ENCODE measurements around the gene ST13. TPM values are rescaled to one million over a fixed set of nuclear protein-coding genes. Genes with fewer than 3 reads are reported as not detected.

ST13 gene
- total and polyA plus RNA-seq, 9 donors, result 243 to 1,503 (median 650) TPM

DNA sequence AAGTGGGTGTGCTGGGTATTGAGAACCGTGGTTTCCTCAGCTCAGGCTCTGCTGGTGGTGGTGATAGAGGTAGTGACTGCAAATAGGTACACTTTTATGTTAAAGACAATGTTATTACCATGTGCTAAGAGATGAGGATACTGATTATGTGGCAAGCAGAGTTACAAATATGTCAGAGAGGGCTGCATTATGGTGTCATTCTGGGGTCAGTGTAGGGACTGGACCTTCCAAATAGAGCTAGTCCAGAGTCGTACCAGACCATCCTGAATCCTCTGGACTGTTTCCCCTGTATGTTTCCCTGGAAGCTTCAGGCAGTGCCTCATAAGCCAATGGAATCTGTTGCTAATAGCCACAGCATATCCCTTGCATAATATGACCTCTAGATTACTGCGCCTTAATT is 5.6 kb upstream of the ST13 start, which contains the start of gene DNAJB7:
Gene DNAJB7 (minus strand): TSS at position 101 of the 400 bp plus-strand sequence. CDS start 119 bp downstream, outside the sequence.
- no peaks in the 10 kb centered on the region for H3K36me3 ChIP-seq
- H3K4me3 ChIP-seq, result no peak within 1 kb of the TSS
- H3K27me3 ChIP-seq, result no peaks in the 10 kb centered on the region
- H3K4me1 ChIP-seq (ENCODE audit: insufficient read depth), result peaks cover 3% of the 10 kb centered on the region
- WGBS, 3 donors, result 88 to 93% (median 90%) methylated on average over 3 of the region's 3 CpGs
- TF ChIP-seq EP300 (IDR thresholded peaks at IDR 0.05), result no peak
- TF ChIP-seq, protein P1, sequence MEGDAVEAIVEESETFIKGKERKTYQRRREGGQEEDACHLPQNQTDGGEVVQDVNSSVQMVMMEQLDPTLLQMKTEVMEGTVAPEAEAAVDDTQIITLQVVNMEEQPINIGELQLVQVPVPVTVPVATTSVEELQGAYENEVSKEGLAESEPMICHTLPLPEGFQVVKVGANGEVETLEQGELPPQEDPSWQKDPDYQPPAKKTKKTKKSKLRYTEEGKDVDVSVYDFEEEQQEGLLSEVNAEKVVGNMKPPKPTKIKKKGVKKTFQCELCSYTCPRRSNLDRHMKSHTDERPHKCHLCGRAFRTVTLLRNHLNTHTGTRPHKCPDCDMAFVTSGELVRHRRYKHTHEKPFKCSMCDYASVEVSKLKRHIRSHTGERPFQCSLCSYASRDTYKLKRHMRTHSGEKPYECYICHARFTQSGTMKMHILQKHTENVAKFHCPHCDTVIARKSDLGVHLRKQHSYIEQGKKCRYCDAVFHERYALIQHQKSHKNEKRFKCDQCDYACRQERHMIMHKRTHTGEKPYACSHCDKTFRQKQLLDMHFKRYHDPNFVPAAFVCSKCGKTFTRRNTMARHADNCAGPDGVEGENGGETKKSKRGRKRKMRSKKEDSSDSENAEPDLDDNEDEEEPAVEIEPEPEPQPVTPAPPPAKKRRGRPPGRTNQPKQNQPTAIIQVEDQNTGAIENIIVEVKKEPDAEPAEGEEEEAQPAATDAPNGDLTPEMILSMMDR (IDR thresholded peaks at IDR 0.05), result no peak
- no peak for TF ChIP-seq POLR2A (IDR thresholded peaks at IDR 0.05)
- no peak for DNase-seq
- no peaks in the 10 kb centered on the region for H3K9me3 ChIP-seq
- no peak within 1 kb of the TSS for H3K27ac ChIP-seq
- intact Hi-C loops (cut with DNase I), result no loop called here

DNA sequence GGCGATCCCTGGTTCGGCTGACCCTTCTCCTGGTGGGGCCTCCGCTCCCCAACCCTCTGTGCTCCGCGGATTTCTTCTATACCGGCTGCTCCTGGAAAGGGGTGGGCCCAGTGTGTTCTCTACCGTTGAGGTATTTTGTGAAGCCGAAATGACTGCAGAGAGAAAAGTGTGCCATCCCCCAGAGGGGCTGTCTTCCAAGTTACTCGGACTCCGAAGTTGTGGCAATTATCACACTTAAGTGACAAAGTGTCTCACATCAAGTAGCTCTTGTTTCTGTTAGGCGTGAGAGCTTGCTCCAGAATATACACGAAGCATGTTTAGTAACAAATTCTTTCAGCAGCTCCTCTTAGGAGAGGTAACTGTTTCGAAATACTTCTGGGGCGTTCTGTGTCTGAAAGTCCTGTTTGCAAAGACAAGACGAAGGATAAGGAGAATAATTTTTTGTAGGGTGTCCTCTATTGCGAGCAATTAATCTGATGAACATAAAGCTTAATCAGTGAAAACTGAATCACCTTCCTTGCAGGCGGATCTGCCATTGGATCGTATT is 943 bp upstream of the ST13 start:
- H3K4me1 ChIP-seq (ENCODE audit: insufficient read depth), result peaks cover 3% of the 10 kb centered on the region
- no peaks in the 10 kb centered on the region for H3K36me3 ChIP-seq
- TF ChIP-seq POLR2A (IDR thresholded peaks at IDR 0.05), result no peak
- TF ChIP-seq, protein P1 (IDR thresholded peaks at IDR 0.05), result no peak
- no peak for TF ChIP-seq EP300 (IDR thresholded peaks at IDR 0.05)
- H3K4me3 ChIP-seq, result peak overlapping the region; percentile 99
- intact Hi-C loops (cut with DNase I), result no loop called here
- H3K9me3 ChIP-seq, result no peaks in the 10 kb centered on the region
- 1 to 2% (median 2%) methylated on average over 18 of the region's 18 CpGs for WGBS, 3 donors
- H3K27me3 ChIP-seq, result no peaks in the 10 kb centered on the region
- H3K27ac ChIP-seq, result peak overlapping the region; percentile 98
- DNase-seq, result no peak

DNA sequence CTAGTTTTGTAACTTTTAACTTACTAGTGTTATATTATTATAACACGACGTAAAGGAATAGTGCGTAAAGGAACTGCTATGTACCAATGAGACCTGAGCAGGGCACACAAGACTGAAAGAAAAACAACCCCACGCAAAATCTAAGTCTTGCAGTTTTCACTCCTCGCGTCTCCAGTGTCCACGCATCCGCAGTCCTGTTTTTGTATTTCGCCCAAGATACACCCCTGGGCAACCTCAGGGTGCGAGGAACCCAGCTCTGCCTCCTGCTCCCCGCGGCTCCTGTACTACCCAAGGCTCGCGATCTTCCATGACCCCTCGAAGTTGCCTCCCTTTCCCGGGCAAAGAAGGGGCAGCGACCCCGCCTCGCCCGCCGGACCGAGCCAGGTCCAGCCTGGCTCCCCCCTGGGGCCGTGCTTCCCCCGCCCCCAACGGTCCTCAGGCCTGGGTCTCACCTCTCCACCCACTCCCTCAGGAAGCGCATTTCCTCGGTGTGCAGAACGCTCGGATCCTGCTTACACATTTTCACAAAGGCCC is 393 bp downstream of the ST13 start:
- TF ChIP-seq POLR2A (IDR thresholded peaks at IDR 0.05), result no peak
- TF ChIP-seq EP300 (IDR thresholded peaks at IDR 0.05), result no peak
- TF ChIP-seq, protein P1 (IDR thresholded peaks at IDR 0.05), result no peak
- Histone ChIP-seq H3K36me3 (no peaks in the 10 kb centered on the region), H3K9me3 (no peaks in the 10 kb centered on the region), H3K4me1 (ENCODE audit: insufficient read depth) (peaks cover 4% of the 10 kb centered on the region), H3K27me3 (no peaks in the 10 kb centered on the region), H3K4me3 (peak overlapping the region; percentile 99), H3K27ac (peak overlapping the region; percentile 98)
- intact Hi-C loops (cut with DNase I), result no loop called here
- 0 to 1% (median 1%) methylated on average over 29 of the region's 29 CpGs for WGBS, 3 donors
- no peak for DNase-seq

DNA sequence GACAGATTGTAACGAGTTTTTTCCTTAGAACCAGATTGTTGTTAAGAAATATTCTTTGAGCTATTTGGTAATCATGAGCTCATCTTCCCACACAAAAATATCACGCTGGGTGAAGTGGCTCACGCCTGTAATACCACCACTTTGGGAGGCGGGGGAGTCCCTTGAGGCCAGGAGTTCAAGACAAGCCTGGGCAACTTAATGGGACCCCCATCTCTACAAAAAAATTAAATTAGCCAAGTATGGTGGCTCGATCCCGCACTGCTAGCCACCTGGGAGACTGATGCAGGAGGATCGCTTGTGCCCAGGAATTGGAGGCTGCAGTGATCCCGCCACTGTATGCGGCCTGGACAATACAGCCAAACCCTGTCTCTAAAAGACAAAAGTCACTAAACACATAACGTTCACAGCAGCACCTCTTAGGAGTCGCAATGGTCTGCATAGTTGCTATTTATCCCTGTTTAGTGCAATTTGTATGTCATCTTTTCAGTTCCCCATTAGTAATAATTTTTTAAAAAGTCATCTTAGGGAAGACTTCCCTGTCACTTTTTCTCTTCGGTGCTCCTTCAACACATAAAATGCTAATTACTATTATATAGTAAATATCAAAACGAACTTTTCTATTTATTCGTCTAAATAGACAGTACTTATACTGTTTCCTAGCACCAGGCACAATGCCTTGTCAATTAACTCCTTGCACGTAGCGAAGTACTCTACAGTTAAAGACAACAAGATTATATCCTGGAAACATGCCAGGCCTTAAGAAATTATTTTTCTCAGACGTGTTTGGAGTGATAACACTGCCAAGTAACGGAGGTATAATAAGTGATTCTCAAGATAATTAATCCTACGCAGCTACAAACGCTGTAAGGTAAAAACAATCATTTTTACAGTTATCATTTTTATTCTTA is 1.1 kb downstream of the ST13 start:
- Histone ChIP-seq H3K27me3 (no peaks in the 10 kb centered on the region), H3K4me3 (peak overlapping the region; percentile 99), H3K4me1 (ENCODE audit: insufficient read depth) (peaks cover 4% of the 10 kb centered on the region), H3K36me3 (no peaks in the 10 kb centered on the region), H3K27ac (peak overlapping the region; percentile 98), H3K9me3 (no peaks in the 10 kb centered on the region)
- DNase-seq, result peak in 2 of 5 donors; percentile 29 to 34
- 6 to 15% (median 6%) methylated on average over 20 of the region's 20 CpGs for WGBS, 3 donors
- TF ChIP-seq, protein P1 (IDR thresholded peaks at IDR 0.05), result no peak
- TF ChIP-seq POLR2A (IDR thresholded peaks at IDR 0.05) (no peak), EP300 (IDR thresholded peaks at IDR 0.05) (no peak)
- intact Hi-C loops (cut with DNase I), result no loop called here

All from ovary (tissue), 9 donors.